ENCODE data around the gene SYNRG.

DNA sequence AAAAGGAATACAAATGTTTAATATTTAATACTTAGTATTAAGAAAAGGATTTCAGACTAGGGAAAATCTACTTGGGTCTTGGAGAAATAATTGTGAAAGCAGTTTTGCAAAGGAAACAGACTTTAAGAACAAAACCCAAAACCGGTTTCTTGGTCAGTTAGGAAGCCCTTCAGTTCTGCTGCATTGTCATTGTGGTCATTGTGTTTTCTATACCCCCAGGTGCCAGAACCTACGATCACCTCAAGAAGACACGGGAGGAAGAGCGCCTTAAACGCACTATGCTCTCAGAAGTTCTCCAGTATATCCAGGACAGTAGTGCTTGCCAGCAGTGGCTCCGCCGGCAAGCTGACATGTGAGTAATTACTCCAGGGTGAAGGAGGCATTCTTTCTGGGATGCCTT, 139.0 kb downstream of the SYNRG start:
- TF ChIP-seq POLR2A (IDR thresholded peaks at IDR 0.05; ENCODE audit: extremely low read depth, insufficient read length) (no peak), MAX (IDR thresholded peaks at IDR 0.05; ENCODE audit: low read depth, low read length) (no peak), MYC (IDR thresholded peaks at IDR 0.05; ENCODE audit: low read depth, low read length) (no peak)
- TF ChIP-seq, protein P1, sequence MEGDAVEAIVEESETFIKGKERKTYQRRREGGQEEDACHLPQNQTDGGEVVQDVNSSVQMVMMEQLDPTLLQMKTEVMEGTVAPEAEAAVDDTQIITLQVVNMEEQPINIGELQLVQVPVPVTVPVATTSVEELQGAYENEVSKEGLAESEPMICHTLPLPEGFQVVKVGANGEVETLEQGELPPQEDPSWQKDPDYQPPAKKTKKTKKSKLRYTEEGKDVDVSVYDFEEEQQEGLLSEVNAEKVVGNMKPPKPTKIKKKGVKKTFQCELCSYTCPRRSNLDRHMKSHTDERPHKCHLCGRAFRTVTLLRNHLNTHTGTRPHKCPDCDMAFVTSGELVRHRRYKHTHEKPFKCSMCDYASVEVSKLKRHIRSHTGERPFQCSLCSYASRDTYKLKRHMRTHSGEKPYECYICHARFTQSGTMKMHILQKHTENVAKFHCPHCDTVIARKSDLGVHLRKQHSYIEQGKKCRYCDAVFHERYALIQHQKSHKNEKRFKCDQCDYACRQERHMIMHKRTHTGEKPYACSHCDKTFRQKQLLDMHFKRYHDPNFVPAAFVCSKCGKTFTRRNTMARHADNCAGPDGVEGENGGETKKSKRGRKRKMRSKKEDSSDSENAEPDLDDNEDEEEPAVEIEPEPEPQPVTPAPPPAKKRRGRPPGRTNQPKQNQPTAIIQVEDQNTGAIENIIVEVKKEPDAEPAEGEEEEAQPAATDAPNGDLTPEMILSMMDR (IDR thresholded peaks at IDR 0.05; ENCODE audit: low read depth, low read length), result no peak

All from NB4 (cell line).